ENCODE measurements around the gene SGMS2.

SGMS2 gene

GRCh38 chr4:107824350-107825071 lies at the start of gene SGMS2:
SGMS2 (plus strand) TSS chr4:107824932; CDS start chr4:107895554, 70,622 bp downstream.
- ChIA-PET POLR2A (interaction anchor here (0.8 to 2.2 kb wide), 6 partner anchors 14 to 85 kb away, joined by 3 to 10 read pairs (median 4); no protein-coding TSS in a partner anchor), CTCF (no interaction called here)
- peak; percentile 61 for DNase-seq (ENCODE audit: extremely low spot score)
- TF ChIP-seq LEF1 (IDR thresholded peaks at IDR 0.05; ENCODE audit: borderline replicate concordance): no peak
- peak; percentile 12; the same call in 1 of the 2 replicates for TF ChIP-seq L3MBTL2 (conservative IDR thresholded peaks at IDR 0.05)

- CTCF ChIA-PET: no interaction called here
- TF ChIP-seq SUZ12 (IDR thresholded peaks at IDR 0.05) (no peak), LEF1 (IDR thresholded peaks at IDR 0.05; ENCODE audit: borderline replicate concordance) (no peak)
- POLR2A ChIA-PET: no interaction called here
- DNase-seq (ENCODE audit: extremely low spot score): no peak
These were observed 46.8 kb upstream of the SGMS2 start for GRCh38 chr4:107777890-107778289.

- ChIA-PET CTCF (no interaction called here), POLR2A (no interaction called here)
These were observed 45.8 kb upstream of the SGMS2 start for GRCh38 chr4:107778784-107779530.

GRCh38 chr4:107780665-107781064 lies 44.1 kb upstream of the SGMS2 start:
- DNase-seq (ENCODE audit: extremely low spot score): no peak
- TF ChIP-seq ZNF384 (IDR thresholded peaks at IDR 0.05) (no peak), TARDBP (IDR thresholded peaks at IDR 0.05) (no peak), CTBP1 (IDR thresholded peaks at IDR 0.05; ENCODE audit: borderline replicate concordance) (no peak), BHLHE40 (IDR thresholded peaks at IDR 0.05; ENCODE audit: borderline replicate concordance) (no peak), LEF1 (IDR thresholded peaks at IDR 0.05; ENCODE audit: borderline replicate concordance) (no peak), PKNOX1 (IDR thresholded peaks at IDR 0.05) (no peak), ARNT (IDR thresholded peaks at IDR 0.05) (no peak), FOXA1 (IDR thresholded peaks at IDR 0.05) (no peak), L3MBTL2 (conservative IDR thresholded peaks at IDR 0.05) (no peak), FOXM1 (IDR thresholded peaks at IDR 0.05; ENCODE audit: borderline replicate concordance) (no peak), NFRKB (IDR thresholded peaks at IDR 0.05) (no peak), ELF4 (IDR thresholded peaks at IDR 0.05) (no peak)
- CTCF ChIA-PET: no interaction called here
- POLR2A ChIA-PET: no interaction called here

More at GRCh38 chr4:107778784-107779530, 45.8 kb upstream of the SGMS2 start:
- TF ChIP-seq PKNOX1 (IDR thresholded peaks at IDR 0.05) (no peak), ARNT (IDR thresholded peaks at IDR 0.05) (no peak), L3MBTL2 (conservative IDR thresholded peaks at IDR 0.05) (no peak), FOXK2 (IDR thresholded peaks at IDR 0.05) (no peak), FOXA1 (IDR thresholded peaks at IDR 0.05) (no peak), BHLHE40 (IDR thresholded peaks at IDR 0.05; ENCODE audit: borderline replicate concordance) (no peak), HDGF (IDR thresholded peaks at IDR 0.05; ENCODE audit: borderline replicate concordance) (no peak), FOXM1 (IDR thresholded peaks at IDR 0.05; ENCODE audit: borderline replicate concordance) (no peak), LEF1 (IDR thresholded peaks at IDR 0.05; ENCODE audit: borderline replicate concordance) (no peak), ZNF384 (IDR thresholded peaks at IDR 0.05) (no peak), TARDBP (IDR thresholded peaks at IDR 0.05) (no peak), SP1 (IDR thresholded peaks at IDR 0.05) (no peak), NFRKB (IDR thresholded peaks at IDR 0.05) (no peak), CTBP1 (IDR thresholded peaks at IDR 0.05; ENCODE audit: borderline replicate concordance) (no peak), ELF4 (IDR thresholded peaks at IDR 0.05) (no peak), SUZ12 (IDR thresholded peaks at IDR 0.05) (no peak)
- DNase-seq (ENCODE audit: extremely low spot score): no peak

GRCh38 chr4:107791902-107792301 lies 32.8 kb upstream of the SGMS2 start:
- TF ChIP-seq SP1 (IDR thresholded peaks at IDR 0.05): no peak
- no peak for TF ChIP-seq ZNF384 (IDR thresholded peaks at IDR 0.05)
- no peak for TF ChIP-seq ARNT (IDR thresholded peaks at IDR 0.05)
- TF ChIP-seq CTBP1 (IDR thresholded peaks at IDR 0.05; ENCODE audit: borderline replicate concordance): no peak
- DNase-seq (ENCODE audit: extremely low spot score): no peak
- ChIA-PET POLR2A (no interaction called here), CTCF (no interaction called here)

GRCh38 chr4:107792711-107793110 lies 32.0 kb upstream of the SGMS2 start:
- DNase-seq (ENCODE audit: extremely low spot score): no peak
- CTCF ChIA-PET: no interaction called here
- POLR2A ChIA-PET: no interaction called here
- TF ChIP-seq SUZ12 (IDR thresholded peaks at IDR 0.05): no peak
- TF ChIP-seq NFRKB (IDR thresholded peaks at IDR 0.05): no peak
- TF ChIP-seq BHLHE40 (IDR thresholded peaks at IDR 0.05; ENCODE audit: borderline replicate concordance): no peak
- TF ChIP-seq ARNT (IDR thresholded peaks at IDR 0.05): no peak

- no peak for DNase-seq (ENCODE audit: extremely low spot score)
- POLR2A ChIA-PET: no interaction called here
- CTCF ChIA-PET: no interaction called here
- TF ChIP-seq LEF1 (IDR thresholded peaks at IDR 0.05; ENCODE audit: borderline replicate concordance) (no peak), CTBP1 (IDR thresholded peaks at IDR 0.05; ENCODE audit: borderline replicate concordance) (no peak), SUZ12 (IDR thresholded peaks at IDR 0.05) (no peak), SP1 (IDR thresholded peaks at IDR 0.05) (no peak), ELF4 (IDR thresholded peaks at IDR 0.05) (no peak), BHLHE40 (IDR thresholded peaks at IDR 0.05; ENCODE audit: borderline replicate concordance) (no peak), L3MBTL2 (conservative IDR thresholded peaks at IDR 0.05) (no peak), FOXK2 (IDR thresholded peaks at IDR 0.05) (no peak), TARDBP (IDR thresholded peaks at IDR 0.05) (no peak), ZNF384 (IDR thresholded peaks at IDR 0.05) (no peak), HDGF (IDR thresholded peaks at IDR 0.05; ENCODE audit: borderline replicate concordance) (no peak), FOXM1 (IDR thresholded peaks at IDR 0.05; ENCODE audit: borderline replicate concordance) (no peak), ARNT (IDR thresholded peaks at IDR 0.05) (no peak), FOXA1 (IDR thresholded peaks at IDR 0.05) (no peak)
These were observed 30.7 kb upstream of the SGMS2 start for GRCh38 chr4:107793996-107794395.

All from HEK293T (cell line).